Prostate gland (tissue), 2 donors: ENCODE measurements around the gene SOCS6. TPM values are rescaled to one million over a fixed set of nuclear protein-coding genes. Genes with fewer than 3 reads are reported as not detected.
"Not testable (repeated sequence)": the region's sequence is repeated elsewhere in the genome, so short reads cannot be mapped to it uniquely, and the experiment has no call there.

Source experiments
- DNase-seq: peaks from one replicate; pipeline ENCODE4 v3.0.0-alpha.2; 2019; ENCODE audit warnings: low spot score
- H3K27ac ChIP-seq, 2 donors: fragments of 200-600 bp; sonication (generic); 2 replicates each; pipeline ENCODE4 v1.5.1; 2017 to 2019
- H3K27me3 ChIP-seq: fragments of 200-600 bp; sonication (generic); replicated peaks from 2 replicates; pipeline ENCODE4 v1.5.1; 2019; ENCODE audit not compliant: insufficient read depth
- H3K36me3 ChIP-seq, 2 donors: fragments of 200-600 bp; sonication (generic); 1 replicate in 1 of 2; 2 replicates in 1 of 2; pipeline versions ENCODE4 v1.5.1 to v1.8.1; 2017 to 2019
- H3K4me1 ChIP-seq: fragments of 200-600 bp; sonication (generic); replicated peaks from 2 replicates; pipeline ENCODE4 v1.5.1; 2019
- H3K4me3 ChIP-seq, 2 donors: fragments of 200-600 bp; sonication (generic); 2 replicates each; pipeline ENCODE4 v1.5.1; 2017 to 2019
- H3K9me3 ChIP-seq: fragments of 200-600 bp; sonication (generic); 2 replicates; pipeline ENCODE4 v1.5.1; 2017
- CTCF ChIP-seq, 4 experiments: fragments of 200-600 bp in 2 of 4; fragments of 450-650 bp in 2 of 4; sonication (generic) in 2 of 4; IDR thresholded peaks; 1 replicate in 3 of 4; 2 replicates in 1 of 4; pipeline ENCODE4 v1.5.1; 2016 to 2019; ENCODE audit warnings: antibody characterized with exemption in 4 of 4, mild to moderate bottlenecking in 2 of 4, moderate library complexity in 2 of 4
- POLR2A ChIP-seq: fragments of 450-650 bp; IDR thresholded peaks from one replicate; pipeline ENCODE4 v1.6.1; 2016; ENCODE audit warnings: antibody characterized with exemption, mild to moderate bottlenecking
- POLR2AphosphoS5 ChIP-seq: sonication (generic); formaldehyde crosslinking; IDR thresholded peaks from one replicate; pipeline ENCODE4 v1.6.1; 2017; ENCODE audit warnings: antibody characterized with exemption
- WGBS: methylation state at CpG from one replicate; pipeline ENCODE4 v1.1.5; 2018; 5-methylcytosine and 5-hydroxymethylcytosine counted together
- intact Hi-C: fragments of 100-400 bp; cut with DNase I; formaldehyde crosslinking; loops from one replicate; pipeline ENCODE4 v1.14.2; 2022
- total RNA-seq, 2 donors: library from RNA; depleted of rRNA; stranded (reverse); fragments of >200 nt; gene quantifications; one replicate each; pipeline ENCODE4 v1.1.0, GENCODE V29; 2016

SOCS6 gene
- total RNA-seq, result 10 to 100 TPM; 25.6 to 31.4 TPM

DNA sequence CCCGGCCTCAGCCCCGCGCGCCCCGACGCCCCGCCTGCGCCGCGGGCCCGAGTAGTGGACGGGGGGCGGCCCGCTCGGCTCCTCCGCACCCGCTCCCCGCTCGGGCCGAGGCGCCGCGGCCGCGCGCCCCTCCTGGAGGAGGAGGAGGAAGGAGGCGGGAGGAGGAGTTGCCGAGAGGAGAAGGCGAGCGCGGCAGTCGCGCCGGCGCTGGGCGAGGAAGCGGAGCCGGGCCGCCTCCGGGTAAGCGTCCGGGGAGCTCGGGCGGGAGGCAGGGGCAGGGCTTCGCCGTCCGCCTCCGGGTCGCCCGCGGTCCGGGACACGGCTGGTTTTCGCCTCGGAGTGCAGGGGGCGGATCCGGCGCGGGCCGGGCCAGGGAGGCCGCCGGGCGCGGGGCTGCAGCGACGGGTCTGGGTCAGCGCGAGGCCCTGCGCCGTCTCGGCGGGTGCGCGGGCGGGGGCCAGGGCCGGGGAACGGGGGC is at the start of gene SOCS6:
SOCS6 (plus strand) TSS at position 195 of the 478 bp plus-strand sequence. CDS start 35,624 bp downstream, outside the sequence.
- intact Hi-C loops, result loop anchor here (10.0 kb wide), 1 partner anchor 146 kb away; no protein-coding TSS in a partner anchor
- peak within 1 kb of the TSS; percentile 72 to 77 for H3K4me3 ChIP-seq
- DNase-seq, result peak; percentile 30
- no peaks in the 10 kb centered on the region for H3K9me3 ChIP-seq
- H3K36me3 ChIP-seq, result no peaks in the 10 kb centered on the region
- TF ChIP-seq CTCF (IDR thresholded peaks at IDR 0.05) (no peak), POLR2A (peak; percentile 42), POLR2AphosphoS5 (no peak)
- 2% methylated on average over 35 of the region's 77 CpGs for WGBS
- peak within 1 kb of the TSS; percentile 77 to 81 for H3K27ac ChIP-seq
- H3K4me1 ChIP-seq, result peaks cover 6% of the 10 kb centered on the region
- no peaks in the 10 kb centered on the region for H3K27me3 ChIP-seq

GRCh38 chr18:70243131-70243929 is 45.5 kb upstream of the SOCS6 start:
- no peak for DNase-seq
- no peaks in the 10 kb centered on the region for H3K27me3 ChIP-seq
- no peaks in the 10 kb centered on the region for H3K36me3 ChIP-seq
- intact Hi-C loops, result no loop called here
- H3K9me3 ChIP-seq, result no peaks in the 10 kb centered on the region
- 48% methylated on average over 13 of the region's 13 CpGs for WGBS
- TF ChIP-seq POLR2A (no peak), CTCF (IDR thresholded peaks at IDR 0.05) (no peak), POLR2AphosphoS5 (no peak)
- H3K4me3 ChIP-seq, result no peak overlapping the region
- no peak overlapping the region for H3K27ac ChIP-seq
- H3K4me1 ChIP-seq, result no peaks in the 10 kb centered on the region

- H3K9me3 ChIP-seq, result no peaks in the 10 kb centered on the region
- H3K36me3 ChIP-seq, result no peaks in the 10 kb centered on the region
- H3K4me1 ChIP-seq, result no peaks in the 10 kb centered on the region
- H3K4me3 ChIP-seq, result no peak overlapping the region
- H3K27me3 ChIP-seq, result no peaks in the 10 kb centered on the region
- no peak overlapping the region for H3K27ac ChIP-seq
- WGBS, result 29% methylated on average over 4 of the region's 4 CpGs
- DNase-seq, result no peak
- no peak for TF ChIP-seq POLR2A
- no peak for TF ChIP-seq CTCF (IDR thresholded peaks at IDR 0.05)
- no peak for TF ChIP-seq POLR2AphosphoS5
- intact Hi-C loops, result no loop called here
Measured at GRCh38 chr18:70246061-70246466, 42.8 kb upstream of the SOCS6 start.

DNA sequence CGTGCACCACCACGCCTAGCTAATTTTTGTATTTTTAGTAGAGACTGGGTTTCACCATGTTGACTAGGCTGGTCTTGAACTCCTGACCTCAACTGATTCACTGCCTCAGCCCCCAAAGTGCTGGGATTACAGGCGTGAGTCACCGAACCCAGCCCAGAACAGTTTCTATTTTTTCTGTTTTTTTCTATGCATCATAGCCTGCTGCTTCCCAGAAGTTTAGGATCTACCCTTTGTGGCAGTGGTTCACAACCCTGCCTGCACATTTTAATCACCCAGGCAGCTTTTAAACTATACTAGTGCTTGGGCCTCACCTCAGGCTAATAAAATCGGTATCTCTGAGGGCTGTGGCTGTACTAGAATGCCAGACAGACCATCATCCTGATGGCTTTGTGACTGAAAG is 39.7 kb upstream of the SOCS6 start:
- H3K9me3 ChIP-seq, result no peaks in the 10 kb centered on the region
- TF ChIP-seq POLR2A (no peak), CTCF (IDR thresholded peaks at IDR 0.05) (no peak), POLR2AphosphoS5 (no peak)
- H3K27me3 ChIP-seq, result no peaks in the 10 kb centered on the region
- no peak overlapping the region for H3K27ac ChIP-seq
- 76% methylated on average over 5 of the region's 5 CpGs for WGBS
- no peak for DNase-seq
- H3K4me1 ChIP-seq, result no peaks in the 10 kb centered on the region
- no peak overlapping the region for H3K4me3 ChIP-seq
- no peaks in the 10 kb centered on the region for H3K36me3 ChIP-seq
- intact Hi-C loops, result no loop called here

GRCh38 chr18:70249861-70250260 is 39.0 kb upstream of the SOCS6 start:
- intact Hi-C loops, H3K36me3 ChIP-seq, H3K27me3 ChIP-seq, H3K9me3 ChIP-seq, DNase-seq, H3K4me3 ChIP-seq, H3K4me1 ChIP-seq, H3K27ac ChIP-seq: not testable (repeated sequence)
- WGBS, result 97% methylated on average over 18 of the region's 18 CpGs
